Fibroblast of villous mesenchyme (primary cell): ENCODE measurements around the gene SELPLG. TPM values are rescaled to one million over a fixed set of nuclear protein-coding genes. Genes with fewer than 3 reads are reported as not detected.

Experiments
- DNase-seq: peaks from one replicate; pipeline ENCODE4 v3.0.0-alpha.2; 2010; ENCODE audit warnings: low read depth
- H3K4me3 ChIP-seq: 2 replicates; pipeline ENCODE4 v1.5.1; 2011; ENCODE audit warnings: low read depth, mild to moderate bottlenecking, low read length
- CTCF ChIP-seq: IDR thresholded peaks from 2 replicates; pipeline ENCODE4 v1.5.1; 2012; ENCODE audit warnings: low read depth, mild to moderate bottlenecking, low read length; ENCODE audit not compliant: insufficient read depth
- total RNA-seq: library from RNA; depleted of rRNA; stranded (reverse); fragments of >200 nt; gene quantifications from 2 replicates; pipeline ENCODE4 v1.2.3, GENCODE V29; 2012

Gene SELPLG
- total RNA-seq, 1 donor, result 2.2 TPM

- H3K4me3 ChIP-seq, result no peak overlapping the region
- no peak for DNase-seq
- TF ChIP-seq CTCF, result no peak
Measured at GRCh38 chr12:108653922-108654321, 20.2 kb upstream of the SELPLG start.

- TF ChIP-seq CTCF, result no peak
- no peak for DNase-seq
Measured at GRCh38 chr12:108653082-108653516, 19.4 kb upstream of the SELPLG start.

GRCh38 chr12:108650083-108650482 lies 16.4 kb upstream of the SELPLG start:
- no peak overlapping the region for H3K4me3 ChIP-seq
- TF ChIP-seq CTCF, result no peak
- DNase-seq, result no peak

More at GRCh38 chr12:108653082-108653516, 19.4 kb upstream of the SELPLG start:
- H3K4me3 ChIP-seq, result no peak overlapping the region

DNA sequence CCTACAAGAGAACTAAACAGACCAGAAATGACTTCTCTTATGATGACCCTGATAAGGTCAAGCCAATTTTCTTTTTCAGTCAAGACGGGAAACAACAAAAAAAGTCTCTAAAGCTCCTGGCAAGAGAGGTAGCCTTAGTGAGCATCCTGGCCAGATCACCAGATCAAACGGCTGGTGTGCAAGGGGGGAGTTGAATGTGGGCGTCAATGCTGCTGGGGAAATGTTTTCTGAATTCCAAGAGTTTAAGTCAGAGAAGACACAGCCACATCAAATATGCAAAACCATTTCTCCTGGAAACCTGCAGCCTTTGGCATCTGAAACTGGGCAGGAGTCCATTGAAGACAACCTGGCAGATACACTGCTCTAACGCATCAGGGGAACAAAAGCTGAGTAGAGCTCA lies 16.0 kb upstream of the SELPLG start:
- H3K4me3 ChIP-seq, result no peak overlapping the region
- peak; percentile 79 for DNase-seq
- TF ChIP-seq CTCF, result no peak

DNA sequence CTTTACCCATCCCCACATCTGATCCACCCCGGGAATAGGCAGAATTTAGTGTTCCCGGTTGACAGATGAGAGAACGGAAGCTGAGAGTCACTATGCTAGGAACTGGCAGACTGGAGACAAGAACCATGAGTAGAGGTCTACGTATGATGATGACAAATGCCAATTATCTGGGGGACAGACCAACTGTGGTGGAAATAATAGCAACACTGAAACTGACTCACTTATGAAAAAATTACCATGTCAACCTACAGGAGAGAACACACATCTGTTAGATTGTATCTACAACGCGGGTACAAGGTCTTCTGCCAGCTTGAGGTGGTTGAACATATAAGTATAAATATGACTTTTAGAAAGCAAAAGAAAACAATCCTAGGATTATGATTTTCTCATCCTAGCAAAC lies 15.4 kb upstream of the SELPLG start:
- no peak for TF ChIP-seq CTCF
- no peak overlapping the region for H3K4me3 ChIP-seq
- no peak for DNase-seq

GRCh38 chr12:108648371-108648770 lies 14.7 kb upstream of the SELPLG start:
- H3K4me3 ChIP-seq, result no peak overlapping the region
- no peak for DNase-seq
- TF ChIP-seq CTCF, result no peak

DNA sequence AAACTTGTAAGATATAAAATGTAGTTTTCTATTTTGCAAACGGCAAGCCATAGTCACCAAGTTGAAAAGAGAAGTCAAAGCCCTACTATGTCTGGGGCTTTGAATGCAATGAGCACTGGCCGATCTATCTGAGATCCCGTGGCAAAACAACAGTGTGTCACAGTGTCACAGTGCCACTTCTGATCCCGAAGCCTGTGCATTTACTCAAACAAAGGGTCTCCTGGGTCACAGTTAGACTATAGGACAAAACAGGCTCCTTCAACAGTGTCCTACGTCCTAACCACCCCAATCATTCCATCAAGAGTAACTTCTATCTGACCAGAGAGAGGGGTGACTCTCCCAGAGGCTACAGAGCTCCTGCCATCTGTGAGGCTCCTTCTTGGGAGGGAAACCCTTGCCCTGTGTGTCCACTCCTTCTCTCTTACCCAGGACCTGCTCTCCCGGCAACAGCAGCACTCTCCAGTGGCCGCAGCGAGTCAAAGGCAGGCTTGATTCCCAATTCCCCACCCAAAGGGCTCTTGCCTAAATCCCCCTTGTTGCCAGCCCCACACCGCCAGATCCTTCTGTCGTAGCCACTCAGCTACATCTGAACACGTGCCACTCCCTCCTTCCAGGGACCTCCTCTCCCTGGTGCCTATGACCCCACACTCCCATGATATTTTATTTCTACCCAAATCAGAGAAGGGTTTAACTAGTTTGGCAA lies 14.0 kb upstream of the SELPLG start:
- no peak overlapping the region for H3K4me3 ChIP-seq
- TF ChIP-seq CTCF, result no peak
- no peak for DNase-seq
